ENCODE data around the gene ASIC4.

The ASIC4 gene

GRCh38 chr2:219571311-219572236 lies 57.3 kb downstream of the ASIC4 start, which contains the start of gene OBSL1:
Gene OBSL1, minus strand, starts transcription at chr2:219571539. Its CDS starts 307 bp downstream, at chr2:219571232.
- DNase-seq, result peak; percentile 33
- Histone ChIP-seq H3K36me3 (replicated peaks) (no peaks in the 10 kb centered on the region), H3K27ac (no peak within 1 kb of the TSS), H3K4me3 (ENCODE audit: low read depth, low read length) (peak within 1 kb of the TSS; percentile 66), H3K27me3 (replicated peaks) (no peaks in the 10 kb centered on the region)
- no peak for TF ChIP-seq CTCF (IDR thresholded peaks at IDR 0.05; ENCODE audit: low read depth, low read length, missing control alignments)
- in situ Hi-C loops (cut with HindIII; ENCODE audit: low pct_ligation_motif_present, low sequenced_read_pairs), result no loop called here

- in situ Hi-C loops (cut with HindIII; ENCODE audit: low pct_ligation_motif_present, low sequenced_read_pairs), result no loop called here
- peak within 1 kb of the TSS; percentile 66 for H3K4me3 ChIP-seq (ENCODE audit: low read depth, low read length)
- no peak for TF ChIP-seq CTCF (IDR thresholded peaks at IDR 0.05; ENCODE audit: low read depth, low read length, missing control alignments)
- no peaks in the 10 kb centered on the region for H3K27me3 ChIP-seq (replicated peaks)
- no peak within 1 kb of the TSS for H3K27ac ChIP-seq
- no peaks in the 10 kb centered on the region for H3K36me3 ChIP-seq (replicated peaks)
- no peak for DNase-seq
These were observed 58.1 kb downstream of the ASIC4 start, which contains the start of gene INHA for GRCh38 chr2:219572237-219573001. Gene INHA, plus strand, starts transcription at chr2:219572310. Its CDS starts 65 bp downstream, at chr2:219572375.

- TF ChIP-seq CTCF (IDR thresholded peaks at IDR 0.05; ENCODE audit: low read depth, low read length, missing control alignments), result no peak
- no peak overlapping the region for H3K4me3 ChIP-seq (ENCODE audit: low read depth, low read length)
- H3K27ac ChIP-seq, result no peak overlapping the region
- in situ Hi-C loops (cut with HindIII; ENCODE audit: low pct_ligation_motif_present, low sequenced_read_pairs), result no loop called here
- H3K36me3 ChIP-seq (replicated peaks), result no peaks in the 10 kb centered on the region
- no peaks in the 10 kb centered on the region for H3K27me3 ChIP-seq (replicated peaks)
- DNase-seq, result no peak
These were observed 58.9 kb downstream of the ASIC4 start for GRCh38 chr2:219573166-219573565.

GRCh38 chr2:219574484-219575311 lies 60.4 kb downstream of the ASIC4 start:
- TF ChIP-seq CTCF (IDR thresholded peaks at IDR 0.05; ENCODE audit: low read depth, low read length, missing control alignments), result no peak
- H3K27ac ChIP-seq, result no peak overlapping the region
- in situ Hi-C loops (cut with HindIII; ENCODE audit: low pct_ligation_motif_present, low sequenced_read_pairs), result no loop called here
- H3K27me3 ChIP-seq (replicated peaks), result no peaks in the 10 kb centered on the region
- no peaks in the 10 kb centered on the region for H3K36me3 ChIP-seq (replicated peaks)
- H3K4me3 ChIP-seq (ENCODE audit: low read depth, low read length), result no peak overlapping the region
- no peak for DNase-seq
